RCC 7860 (cell line): ENCODE measurements around the gene PKP2.

Source experiments
- DNase-seq: peaks from one replicate; pipeline ENCODE4 v3.0.0-alpha.2; 2015; ENCODE audit warnings: low spot score
- FAIRE-seq: peaks from 2 replicates; lab custom pipeline; 2012; peaks lifted over from hg19 to GRCh38; lab: Jason Lieb, UNC

The PKP2 gene

DNA sequence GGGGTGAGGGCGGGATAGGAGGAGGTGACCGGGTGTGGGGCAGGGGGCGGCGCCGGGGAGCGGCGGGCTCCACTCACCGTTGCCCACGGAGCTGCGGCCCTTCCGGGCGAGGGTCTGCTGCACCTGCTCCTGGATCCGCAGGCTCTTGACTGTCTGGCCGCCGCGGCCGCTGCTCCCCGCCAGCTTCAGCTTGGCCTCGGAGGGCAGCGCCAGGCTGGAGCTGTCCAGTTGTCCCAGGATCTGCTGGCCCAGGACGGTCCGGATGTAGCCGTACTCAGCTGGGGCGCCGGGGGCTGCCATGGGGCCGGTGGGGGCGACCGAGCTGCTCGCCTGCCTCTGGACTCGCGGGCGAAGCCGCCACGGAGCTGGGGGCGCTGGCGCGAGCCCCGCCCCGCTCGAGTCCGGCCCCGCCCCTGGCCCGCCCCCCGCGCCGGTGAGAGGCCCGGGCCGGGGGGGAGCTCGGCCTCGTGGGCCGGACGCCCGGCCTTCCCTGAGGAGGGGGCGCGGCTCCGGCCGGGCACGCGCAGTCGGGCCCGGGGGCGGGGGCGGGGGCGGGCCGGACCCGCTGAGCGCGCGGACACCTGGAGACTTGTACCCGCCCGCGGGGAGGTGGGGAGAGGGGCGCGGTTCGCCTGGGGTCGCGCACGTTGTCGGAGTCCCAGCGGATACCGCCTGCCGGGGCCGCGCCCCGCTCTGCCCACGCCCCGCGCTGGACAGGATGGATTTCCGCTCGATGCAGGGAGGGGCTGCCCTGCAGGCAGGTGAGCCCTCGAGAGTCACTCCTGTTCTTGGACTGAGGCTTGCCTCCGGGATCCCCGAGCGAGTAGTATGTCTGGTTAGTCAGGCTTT, at the start of gene PKP2:
TSS of gene PKP2 (minus strand) at position 346 of the 849 bp plus-strand sequence. CDS start at position 300, 46 bp downstream.
- peak; percentile 11 for DNase-seq

GRCh38 chr12:32944195-32944594, 47.6 kb upstream of the PKP2 start:
- DNase-seq (no peak), FAIRE-seq (no peak)

More for the DNA sequence above, at the start of gene PKP2:
- no peak for FAIRE-seq

- no peak for DNase-seq
- FAIRE-seq, result no peak
These were observed 43.2 kb upstream of the PKP2 start for GRCh38 chr12:32939801-32940200.

DNA sequence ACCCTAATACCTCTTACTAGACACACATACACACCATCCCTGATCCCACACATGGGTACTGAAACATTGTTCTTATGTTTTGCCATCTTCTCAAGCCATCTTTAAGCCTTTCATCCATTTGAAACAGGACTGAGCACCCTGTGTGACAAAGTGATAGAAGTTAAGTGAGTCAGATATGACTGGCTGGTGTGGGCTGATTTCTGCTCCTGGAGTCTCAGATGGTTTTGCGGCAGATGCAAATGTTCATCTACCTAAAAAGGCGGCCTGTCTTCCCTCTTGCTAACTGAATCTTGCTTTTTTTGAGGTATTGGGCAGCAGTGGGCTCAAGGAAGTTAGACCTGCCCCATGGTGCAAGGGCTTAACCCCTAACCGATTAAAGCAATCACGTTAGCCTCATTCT, 30.4 kb upstream of the PKP2 start:
- FAIRE-seq (no peak), DNase-seq (no peak)

DNA sequence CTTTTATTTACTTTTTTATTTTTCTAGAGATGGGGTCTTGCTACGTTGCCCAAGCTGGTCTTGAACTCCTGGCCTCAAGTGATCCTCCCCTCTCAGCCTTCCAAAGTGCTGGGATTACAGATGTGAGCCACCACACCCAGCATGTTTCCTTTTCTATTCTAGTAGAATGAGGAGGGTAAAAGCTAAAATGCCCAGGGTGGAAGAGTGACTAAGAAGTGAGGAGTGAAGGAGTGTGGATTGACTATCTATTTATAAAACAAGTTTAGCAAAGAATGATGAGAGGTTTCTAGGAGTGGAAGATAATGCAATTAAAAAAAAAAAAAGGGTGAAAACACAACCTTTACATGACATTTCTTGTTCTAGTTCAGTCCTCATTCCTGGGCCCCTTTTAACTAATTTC, 29.8 kb upstream of the PKP2 start:
- no peak for DNase-seq
- no peak for FAIRE-seq

- no peak for FAIRE-seq
- DNase-seq, result no peak
These were observed 26.1 kb upstream of the PKP2 start for GRCh38 chr12:32922546-32923297.

GRCh38 chr12:32921397-32921796, 24.8 kb upstream of the PKP2 start:
- no peak for FAIRE-seq

DNA sequence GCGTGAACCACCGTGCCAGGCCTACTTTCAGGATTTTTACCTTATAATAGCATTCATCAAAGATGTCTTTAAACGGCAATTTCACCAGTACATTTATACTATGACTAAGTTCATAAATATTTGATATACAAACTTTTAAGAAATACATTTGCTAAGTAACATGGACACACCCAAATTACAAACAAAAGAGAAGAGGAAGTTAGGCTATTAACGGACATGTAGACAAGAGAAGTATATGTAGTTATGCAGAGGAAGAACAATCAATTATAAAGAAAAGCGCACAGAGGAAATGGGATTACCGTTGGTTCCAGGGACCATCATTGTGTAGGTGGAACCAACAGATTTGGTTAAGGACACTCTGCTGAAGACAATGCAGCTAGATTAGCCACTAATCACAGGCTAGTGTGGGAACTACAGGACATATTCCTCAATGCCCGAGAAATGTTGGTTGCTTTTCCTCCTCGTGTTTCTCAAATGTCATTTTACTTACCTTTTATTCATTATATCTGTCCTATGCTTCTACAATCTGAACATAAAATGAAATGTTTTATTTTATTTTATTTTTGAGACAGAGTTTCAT, 24.0 kb upstream of the PKP2 start:
- no peak for FAIRE-seq
- no peak for DNase-seq

More at GRCh38 chr12:32921397-32921796, 24.8 kb upstream of the PKP2 start:
- no peak for DNase-seq

DNA sequence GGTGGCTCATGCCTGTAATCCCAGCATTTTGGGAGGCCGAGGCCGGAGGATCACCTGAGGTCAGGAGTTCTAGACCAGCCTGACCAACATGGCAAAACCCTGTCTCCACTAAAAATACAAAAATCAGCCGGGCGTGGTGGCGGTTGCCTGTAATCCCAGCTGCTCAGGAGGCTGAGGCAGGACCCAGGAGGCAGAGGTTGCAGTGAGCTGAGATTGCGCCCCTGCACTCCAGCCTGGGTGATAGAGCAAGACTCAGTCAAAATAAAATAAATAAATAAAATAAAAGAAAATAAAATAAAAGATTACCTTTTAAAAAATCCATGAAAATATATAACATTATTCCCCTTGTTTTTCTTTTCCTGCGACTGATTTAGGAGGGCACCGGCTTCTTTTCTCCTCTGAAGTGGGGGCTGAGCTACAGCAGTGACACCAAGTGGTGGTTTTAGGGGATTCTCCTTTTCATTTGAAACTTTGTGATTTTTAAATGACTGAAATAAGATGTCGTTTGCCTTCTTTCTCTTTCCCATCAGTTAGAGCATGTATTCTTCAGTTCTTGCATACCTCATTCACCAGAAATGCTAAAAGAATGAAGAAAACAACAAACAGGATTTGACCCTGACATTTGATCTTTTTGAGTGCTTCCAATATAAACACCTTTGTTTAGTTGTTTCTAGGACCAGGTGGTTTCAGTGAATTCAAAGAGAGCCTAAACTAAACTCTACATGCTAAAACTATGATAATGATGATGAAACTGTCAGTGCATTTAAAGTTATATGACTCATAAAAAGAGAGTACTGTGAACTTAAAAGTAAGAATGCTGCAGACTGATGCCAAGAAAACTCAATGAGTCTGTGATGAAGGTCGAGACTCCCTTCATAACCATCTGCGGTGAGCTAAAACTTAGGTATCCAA, 22.6 kb upstream of the PKP2 start:
- no peak for DNase-seq
- FAIRE-seq, result no peak

DNA sequence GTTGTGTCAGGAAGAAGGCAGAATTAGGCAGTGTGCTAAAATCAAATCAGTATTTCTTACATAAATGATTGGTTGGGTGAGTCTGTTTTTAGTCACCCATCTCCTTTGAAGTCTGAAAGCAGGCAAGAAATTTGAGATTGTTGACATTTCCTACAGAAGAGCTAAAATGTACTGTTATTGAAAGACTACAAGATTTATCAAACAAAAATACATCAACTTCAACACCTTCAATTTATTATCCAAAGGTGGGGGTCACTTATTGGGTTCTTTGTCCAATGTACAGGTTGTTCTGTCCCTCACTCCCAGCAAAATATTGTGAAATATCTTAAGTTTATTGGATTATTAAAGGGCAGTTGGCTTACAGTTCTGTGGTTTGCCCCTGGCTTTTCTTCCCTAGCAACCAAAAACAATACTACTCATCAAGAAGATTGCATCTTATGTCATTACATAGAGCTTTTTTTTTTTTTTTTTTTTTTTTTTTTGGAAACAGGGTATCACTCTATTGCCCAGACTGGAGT, 20.6 kb upstream of the PKP2 start:
- FAIRE-seq, result no peak

DNA sequence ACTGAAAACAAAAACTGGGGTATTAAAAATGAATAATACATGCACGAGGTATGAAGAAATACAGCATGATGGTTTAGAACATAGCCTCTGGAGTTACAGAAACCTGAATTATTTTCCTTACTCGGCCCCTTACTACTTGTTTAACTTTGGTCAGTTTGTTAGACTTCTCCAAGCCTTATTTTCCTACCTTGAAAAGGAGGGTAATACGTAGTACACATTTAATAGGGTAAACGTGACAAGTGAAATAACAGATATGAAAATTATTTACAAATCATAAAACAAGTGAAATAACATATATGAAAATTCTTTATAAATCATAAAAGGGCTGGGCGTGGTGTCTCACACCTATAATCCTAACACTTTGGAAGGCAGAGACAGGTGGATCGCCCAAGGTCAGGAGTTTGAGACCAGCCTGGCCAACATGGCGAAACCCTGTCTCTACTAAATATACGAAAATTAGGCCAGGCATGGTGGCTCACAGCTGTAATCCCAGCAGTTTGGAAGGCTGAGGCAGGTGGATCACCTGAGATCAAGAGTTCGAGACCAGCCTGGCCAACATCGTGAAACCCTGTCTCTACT, 11.4 kb upstream of the PKP2 start:
- DNase-seq (no peak), FAIRE-seq (no peak)

More for the DNA sequence above, 20.6 kb upstream of the PKP2 start:
- DNase-seq, result no peak

DNA sequence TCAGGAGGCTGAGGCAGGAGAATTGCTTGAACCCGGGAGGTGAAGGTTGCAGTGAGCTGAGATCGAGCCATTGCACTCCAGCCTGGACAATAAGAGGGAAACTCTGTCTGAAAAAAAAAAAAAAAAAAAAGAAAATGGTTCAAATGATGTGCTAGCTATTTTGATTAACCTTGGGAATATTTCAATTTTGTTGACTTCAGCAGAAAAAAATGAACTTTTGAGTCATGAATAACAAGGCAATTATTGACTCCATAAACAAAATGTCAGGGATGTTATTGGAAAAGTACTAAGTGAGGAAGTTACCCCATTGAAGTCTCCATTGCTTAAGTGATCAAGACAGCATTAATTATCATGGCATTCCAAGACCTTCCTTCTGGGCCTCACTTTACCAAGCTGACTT, 10.6 kb upstream of the PKP2 start:
- DNase-seq (no peak), FAIRE-seq (no peak)

GRCh38 chr12:32906399-32907165, 10.0 kb upstream of the PKP2 start:
- no peak for FAIRE-seq
- DNase-seq, result no peak

DNA sequence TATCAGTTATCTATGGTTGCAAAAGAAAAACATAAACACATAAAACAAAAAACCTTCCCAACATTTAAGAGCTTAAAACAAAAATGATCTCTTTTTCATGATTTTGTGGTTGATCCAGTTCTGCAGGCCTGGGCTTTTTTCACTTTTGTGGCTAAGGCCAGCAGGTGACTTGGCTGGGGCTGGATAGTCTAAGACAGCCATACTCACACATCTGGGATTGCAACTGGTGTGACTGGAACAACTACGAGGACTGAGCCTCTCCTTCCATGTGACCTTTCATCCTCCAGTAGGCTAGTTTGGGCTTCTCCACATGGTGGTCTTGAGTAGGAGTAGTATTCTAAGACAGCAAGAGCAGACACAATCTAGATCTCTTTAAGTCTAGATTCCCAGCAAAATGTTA, 7.2 kb upstream of the PKP2 start:
- FAIRE-seq, result no peak
- no peak for DNase-seq

DNA sequence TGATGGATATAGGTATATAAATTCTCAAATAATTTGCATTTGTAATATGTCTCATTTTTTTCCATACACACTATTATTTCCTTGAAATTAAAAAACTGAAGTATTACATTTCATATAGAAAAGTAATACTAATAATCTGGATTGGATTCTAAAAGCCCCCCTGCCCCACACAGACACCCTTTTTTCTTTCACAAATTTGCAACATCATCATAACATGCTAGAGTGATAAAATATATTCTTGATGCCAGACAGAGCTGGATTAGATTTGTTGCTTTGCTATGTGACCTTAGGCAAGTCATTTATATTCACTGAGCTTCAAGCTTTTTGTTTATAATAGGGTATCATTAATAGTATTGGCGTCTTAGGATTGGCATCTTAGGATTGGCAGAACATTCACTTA, 6.7 kb upstream of the PKP2 start:
- FAIRE-seq, result no peak
- DNase-seq, result no peak

DNA sequence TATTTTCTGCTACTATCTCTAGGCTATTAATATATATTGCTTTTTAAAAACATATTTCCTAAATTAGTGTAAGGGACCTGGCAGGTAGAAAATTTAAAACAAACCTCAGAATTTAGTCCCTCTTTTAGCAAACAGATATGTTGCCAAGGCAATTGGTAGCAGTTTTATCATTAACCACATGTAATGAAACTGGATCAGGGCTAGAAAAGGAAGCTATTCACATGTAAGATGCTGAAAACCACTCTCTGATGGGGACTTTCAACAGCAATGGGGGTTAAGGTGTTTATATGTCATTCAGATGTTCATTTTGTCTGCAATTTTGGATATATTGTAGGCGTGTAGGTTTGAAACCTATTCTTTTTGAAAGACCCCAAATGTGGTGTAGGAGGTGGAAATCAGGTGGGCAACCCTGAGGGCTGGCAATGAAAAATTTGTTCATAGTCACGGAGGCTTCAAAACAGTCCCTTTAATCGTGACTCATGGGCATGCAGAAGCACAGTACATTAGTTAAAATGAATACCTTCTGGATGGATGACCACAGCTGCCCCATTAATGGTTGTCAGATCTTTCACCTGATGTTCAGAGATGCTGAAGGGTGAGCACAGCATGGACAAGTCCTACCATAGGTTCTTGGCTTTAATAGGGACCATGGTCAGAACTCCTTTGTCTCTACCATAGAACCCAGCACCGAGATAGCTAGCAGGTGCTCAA, 5.9 kb upstream of the PKP2 start:
- FAIRE-seq (no peak), DNase-seq (no peak)

GRCh38 chr12:32901553-32901952, 5.0 kb upstream of the PKP2 start:
- DNase-seq, result no peak
- no peak for FAIRE-seq

GRCh38 chr12:32897687-32898573, 1.4 kb upstream of the PKP2 start:
- FAIRE-seq, result no peak
- no peak for DNase-seq
